Measurements from ENCODE around the gene ETFA. TPM values are rescaled to one million over a fixed set of nuclear protein-coding genes. Genes with fewer than 3 reads are reported as not detected.

Gene ETFA
- total and polyA plus RNA-seq, 9 of the 15 experiments (the other 6 are each of a cell fraction or from before 2014, with no cell fraction given) = 130 to 543 (median 232) TPM

GRCh38 chr15:76313731-76314130 lies 2.5 kb upstream of the ETFA start (continued):
- TF ChIP-seq UBTF (IDR thresholded peaks at IDR 0.05; ENCODE audit: borderline replicate concordance in 1 of 2, low read depth in 2 of 2, low read length in 2 of 2) = no peak
- no peak for TF ChIP-seq PHTF2 (CRISPR knock-in tag; IDR thresholded peaks at IDR 0.05)
- TF ChIP-seq ZNF707 (CRISPR knock-in tag; conservative IDR thresholded peaks at IDR 0.05) = no peak
- peak; percentile 45; the same call in 1 of the 2 replicates for TF ChIP-seq SMARCC2 (IDR thresholded peaks at IDR 0.05; ENCODE audit: low read depth)
- no peak for TF ChIP-seq IRF9 (tag; IDR thresholded peaks at IDR 0.05)
- no peak for TF ChIP-seq MCM3 (IDR thresholded peaks at IDR 0.05)
- TF ChIP-seq ZNF239 (CRISPR knock-in tag; IDR thresholded peaks at IDR 0.05) = no peak
- TF ChIP-seq TCF7 (IDR thresholded peaks at IDR 0.05; ENCODE audit: borderline replicate concordance) = no peak
- TF ChIP-seq RFX7 (CRISPR knock-in tag; IDR thresholded peaks at IDR 0.05) = no peak
- TF ChIP-seq TAF7 (tag; IDR thresholded peaks at IDR 0.05) = no peak
- no peak for TF ChIP-seq ZNF695 (CRISPR knock-in tag; IDR thresholded peaks at IDR 0.05)
- no peak for TF ChIP-seq IRF2 (CRISPR knock-in tag; IDR thresholded peaks at IDR 0.05)
- TF ChIP-seq ZNF75A (CRISPR knock-in tag; IDR thresholded peaks at IDR 0.05) = no peak
- no peak for TF ChIP-seq ZNF431 (CRISPR knock-in tag; IDR thresholded peaks at IDR 0.05)
- TF ChIP-seq ELK1 (CRISPR knock-in tag; IDR thresholded peaks at IDR 0.05) = no peak
- no peak for TF ChIP-seq SRF (CRISPR knock-in tag; IDR thresholded peaks at IDR 0.05)
- TF ChIP-seq DEAF1 (CRISPR knock-in tag; IDR thresholded peaks at IDR 0.05) = no peak
- no peak for TF ChIP-seq ZNF165 (CRISPR knock-in tag; IDR thresholded peaks at IDR 0.05; ENCODE audit: borderline replicate concordance)
- TF ChIP-seq GTF2A2 (tag; IDR thresholded peaks at IDR 0.05) = no peak
- TF ChIP-seq TEAD2 (tag; IDR thresholded peaks at IDR 0.05) = no peak
- TF ChIP-seq POLR3G (IDR thresholded peaks at IDR 0.05; ENCODE audit: extremely low read depth, insufficient read length, insufficient replicate concordance) = no peak
- no peak for TF ChIP-seq KLF13 (tag; IDR thresholded peaks at IDR 0.05; ENCODE audit: borderline replicate concordance, low read depth)
- TF ChIP-seq DPF2 (IDR thresholded peaks at IDR 0.05) = peak; percentile 64
- TF ChIP-seq NR4A1 (CRISPR knock-in tag; IDR thresholded peaks at IDR 0.05) = no peak
- TF ChIP-seq NR4A1 (tag; IDR thresholded peaks at IDR 0.05) = no peak
- TF ChIP-seq SMARCE1 (IDR thresholded peaks at IDR 0.05) = 0 out of 2 replicates have a peak, but pooled peaks have one; percentile 37
- TF ChIP-seq MAFK (IDR thresholded peaks at IDR 0.05; ENCODE audit: low read length) = peak; percentile 55; the same call in 1 of the 2 replicates
- TF ChIP-seq ZNF316 (IDR thresholded peaks at IDR 0.05) = peak; percentile 77
